Loucy (cell line): ENCODE data around the gene ARF1.

Experiments used
- H2AFZ ChIP-seq: fragments of 200-600 bp; sonication (generic); 2 replicates; pipeline ENCODE4 v1.6.0; 2016; ENCODE audit warnings: antibody characterized with exemption, mild to moderate bottlenecking, low read length, moderate library complexity
- H3F3A ChIP-seq: fragments of 200-600 bp; 2 replicates; pipeline ENCODE4 v1.6.0; 2016; ENCODE audit warnings: antibody characterized with exemption, low read depth, mild to moderate bottlenecking
- H3K27me3 ChIP-seq: fragments of 200-600 bp; sonication (generic); 2 replicates; pipeline ENCODE4 v1.6.1; 2014; ENCODE audit warnings: low read length, mild to moderate bottlenecking; ENCODE audit not compliant: insufficient read depth, poor library complexity, severe bottlenecking
- H3K36me3 ChIP-seq: fragments of 200-600 bp; sonication (generic); 2 replicates; pipeline ENCODE4 v1.6.1; 2016; ENCODE audit warnings: low read length; ENCODE audit not compliant: insufficient read depth
- H3K4me1 ChIP-seq: fragments of 200-600 bp; sonication (generic); 2 replicates; pipeline ENCODE4 v1.5.1; 2014; ENCODE audit warnings: low read length, mild to moderate bottlenecking; ENCODE audit not compliant: insufficient read depth, poor library complexity, severe bottlenecking
- H3K4me2 ChIP-seq: fragments of 200-600 bp; sonication (generic); 2 replicates; pipeline ENCODE4 v1.6.0; 2014; ENCODE audit warnings: antibody characterized with exemption, low read length, low read depth, mild to moderate bottlenecking; ENCODE audit not compliant: poor library complexity, severe bottlenecking
- H3K4me3 ChIP-seq: fragments of 200-600 bp; sonication (generic); 2 replicates; pipeline ENCODE4 v1.5.1; 2014; ENCODE audit warnings: low read length, mild to moderate bottlenecking, mixed read lengths; ENCODE audit not compliant: poor library complexity, severe bottlenecking
- H3K79me2 ChIP-seq: fragments of 200-600 bp; sonication (generic); 2 replicates; pipeline ENCODE4 v1.6.1; 2014; ENCODE audit warnings: low read length; ENCODE audit not compliant: insufficient read depth
- H3K9ac ChIP-seq: fragments of 200-600 bp; sonication (generic); 2 replicates; pipeline ENCODE4 v1.6.0; 2014; ENCODE audit warnings: mild to moderate bottlenecking, low read depth, low read length, moderate library complexity; ENCODE audit not compliant: poor library complexity, severe bottlenecking
- H3K9me2 ChIP-seq: fragments of 200-600 bp; sonication (generic); replicated peaks from 2 replicates; pipeline ENCODE4 v1.6.1; 2016; ENCODE audit warnings: low read depth, low read length, mixed read lengths
- H3K9me3 ChIP-seq: fragments of 200-600 bp; sonication (generic); 2 replicates; pipeline ENCODE4 v1.6.1; 2014; ENCODE audit warnings: mild to moderate bottlenecking, antibody characterized with exemption, low read length, low read depth; ENCODE audit not compliant: insufficient read depth
- H4K20me1 ChIP-seq: fragments of 200-600 bp; sonication (generic); 2 replicates; pipeline ENCODE4 v1.6.0; 2014; ENCODE audit warnings: antibody characterized with exemption, low read length, mild to moderate bottlenecking; ENCODE audit not compliant: insufficient read depth, poor library complexity, severe bottlenecking
- EZH2phosphoT487 ChIP-seq: fragments of 200-600 bp; IDR thresholded peaks from 2 replicates; pipeline ENCODE4 v1.6.1; 2018; ENCODE audit warnings: antibody characterized with exemption, mild to moderate bottlenecking, moderate library complexity, borderline replicate concordance
- TF ChIP-seq, protein P1 (sequence below): fragments of 200-600 bp; sonication (generic); conservative IDR thresholded peaks from 2 replicates; pipeline ENCODE4 v1.5.1; 2014; ENCODE audit warnings: mild to moderate bottlenecking, antibody characterized with exemption, low read length

The ARF1 gene

DNA sequence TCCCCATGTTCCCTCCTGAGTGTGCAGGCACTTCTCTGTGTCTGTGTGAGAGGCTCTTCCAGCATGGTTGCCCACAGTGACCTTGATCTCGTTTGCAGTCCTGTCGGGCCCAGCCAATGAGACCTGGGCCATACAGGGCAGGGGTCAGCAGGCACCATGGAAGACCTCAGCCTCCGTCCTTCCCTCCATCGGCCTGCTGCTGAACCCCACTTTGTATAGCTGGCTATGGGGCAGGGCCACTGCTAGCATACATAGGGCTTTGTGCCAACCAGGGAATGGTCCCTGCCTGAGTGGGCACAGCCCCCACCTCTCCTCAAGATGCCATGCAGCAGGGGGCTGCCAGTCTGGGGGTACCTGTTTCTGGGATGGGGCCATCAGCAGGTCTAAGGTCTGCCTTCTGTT, 16.8 kb downstream of the ARF1 start:
- peaks cover 7% of the 10 kb centered on the region; the same call in 1 of the 2 replicates for H3K9me3 ChIP-seq
- no peaks in the 10 kb centered on the region for H3K9me2 ChIP-seq
- H3K9ac ChIP-seq: no peak overlapping the region
- TF ChIP-seq, protein P1, sequence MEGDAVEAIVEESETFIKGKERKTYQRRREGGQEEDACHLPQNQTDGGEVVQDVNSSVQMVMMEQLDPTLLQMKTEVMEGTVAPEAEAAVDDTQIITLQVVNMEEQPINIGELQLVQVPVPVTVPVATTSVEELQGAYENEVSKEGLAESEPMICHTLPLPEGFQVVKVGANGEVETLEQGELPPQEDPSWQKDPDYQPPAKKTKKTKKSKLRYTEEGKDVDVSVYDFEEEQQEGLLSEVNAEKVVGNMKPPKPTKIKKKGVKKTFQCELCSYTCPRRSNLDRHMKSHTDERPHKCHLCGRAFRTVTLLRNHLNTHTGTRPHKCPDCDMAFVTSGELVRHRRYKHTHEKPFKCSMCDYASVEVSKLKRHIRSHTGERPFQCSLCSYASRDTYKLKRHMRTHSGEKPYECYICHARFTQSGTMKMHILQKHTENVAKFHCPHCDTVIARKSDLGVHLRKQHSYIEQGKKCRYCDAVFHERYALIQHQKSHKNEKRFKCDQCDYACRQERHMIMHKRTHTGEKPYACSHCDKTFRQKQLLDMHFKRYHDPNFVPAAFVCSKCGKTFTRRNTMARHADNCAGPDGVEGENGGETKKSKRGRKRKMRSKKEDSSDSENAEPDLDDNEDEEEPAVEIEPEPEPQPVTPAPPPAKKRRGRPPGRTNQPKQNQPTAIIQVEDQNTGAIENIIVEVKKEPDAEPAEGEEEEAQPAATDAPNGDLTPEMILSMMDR: no peak
- no peak for TF ChIP-seq EZH2phosphoT487
- peaks cover 77% of the 10 kb centered on the region for H4K20me1 ChIP-seq
- no peak overlapping the region for H2AFZ ChIP-seq
- H3K4me3 ChIP-seq: no peak overlapping the region
- H3K27me3 ChIP-seq: no peaks in the 10 kb centered on the region
- H3K4me2 ChIP-seq: no peak overlapping the region
- peaks cover 7% of the 10 kb centered on the region for H3K4me1 ChIP-seq
- peaks cover 49% of the 10 kb centered on the region; the same call in 1 of the 2 replicates for H3K36me3 ChIP-seq
- H3K79me2 ChIP-seq: peaks cover 76% of the 10 kb centered on the region
- no peaks in the 10 kb centered on the region for H3F3A ChIP-seq

DNA sequence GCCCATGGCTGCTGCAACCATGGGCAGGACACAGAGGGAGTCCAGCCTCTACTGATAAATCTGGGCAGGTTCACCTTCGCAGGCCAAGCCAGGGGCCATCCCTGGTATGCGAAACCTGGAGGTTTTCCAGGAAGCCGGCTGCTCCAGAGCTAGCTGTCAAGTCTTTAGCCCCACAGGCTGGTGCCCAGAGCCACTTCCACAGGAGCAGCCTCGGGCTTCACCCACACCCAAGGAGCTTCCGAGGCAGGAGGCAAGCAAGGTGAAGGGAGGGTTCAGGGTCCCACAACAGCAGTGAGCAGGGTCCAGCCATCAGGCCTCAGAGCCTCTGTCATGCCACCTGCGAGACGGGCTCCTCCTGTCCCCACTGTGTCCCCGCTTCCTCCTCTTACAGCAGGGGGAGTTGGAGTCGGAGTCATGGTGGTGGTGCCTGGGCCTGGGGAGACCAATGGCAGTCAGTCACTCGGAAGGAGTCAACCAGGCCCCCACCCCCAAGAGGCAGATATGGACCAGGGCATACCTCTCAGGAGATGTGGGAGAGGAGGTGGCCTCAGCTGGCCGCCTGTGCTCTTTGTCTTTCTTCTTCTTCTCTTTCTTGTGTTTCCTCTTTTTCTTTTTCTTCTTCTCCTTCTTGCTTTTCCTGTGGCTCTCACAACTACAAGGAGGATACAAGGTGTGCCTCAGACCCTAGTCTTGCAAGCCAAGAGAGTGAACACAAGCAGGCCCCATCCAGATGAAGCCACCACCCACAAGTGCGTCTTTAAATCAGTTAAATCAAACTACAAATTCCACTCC, 18.5 kb downstream of the ARF1 start:
- H3K9ac ChIP-seq: no peak overlapping the region

DNA sequence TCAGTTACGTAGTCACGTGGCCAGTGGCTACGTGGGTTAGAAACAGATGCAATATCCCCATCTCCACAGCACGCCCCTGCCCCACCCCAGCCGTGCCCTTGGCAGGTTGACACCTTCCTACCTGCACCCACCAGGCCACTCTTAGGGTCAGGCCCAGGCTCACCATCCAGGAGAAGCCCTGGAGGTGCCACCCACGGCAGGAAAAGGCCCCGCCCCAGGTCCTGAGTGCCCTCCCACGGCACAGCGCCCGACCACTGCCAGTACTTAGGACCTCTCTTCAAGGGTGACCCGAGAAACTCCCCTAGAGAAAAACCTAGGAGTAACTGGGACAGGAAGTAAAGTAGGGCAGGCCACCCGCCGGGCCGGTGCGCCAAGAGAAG, 19.1 kb downstream of the ARF1 start:
- Histone ChIP-seq H3K9me3 (no peaks in the 10 kb centered on the region), H3K36me3 (peaks cover 42% of the 10 kb centered on the region; the same call in 1 of the 2 replicates), H3K4me2 (peak overlapping the region; percentile 65), H3F3A (no peaks in the 10 kb centered on the region), H4K20me1 (peaks cover 54% of the 10 kb centered on the region), H2AFZ (no peak overlapping the region), H3K4me3 (peak overlapping the region; percentile 89), H3K79me2 (peaks cover 62% of the 10 kb centered on the region), H3K9ac (no peak overlapping the region), H3K9me2 (no peaks in the 10 kb centered on the region), H3K4me1 (peaks cover 7% of the 10 kb centered on the region), H3K27me3 (no peaks in the 10 kb centered on the region)
- TF ChIP-seq, protein P1: no peak
- no peak for TF ChIP-seq EZH2phosphoT487

More for the DNA sequence above, 18.5 kb downstream of the ARF1 start:
- H3K4me3 ChIP-seq: no peak overlapping the region
- peaks cover 60% of the 10 kb centered on the region for H4K20me1 ChIP-seq
- peaks cover 45% of the 10 kb centered on the region; the same call in 1 of the 2 replicates for H3K36me3 ChIP-seq
- H3K27me3 ChIP-seq: no peaks in the 10 kb centered on the region
- peaks cover 7% of the 10 kb centered on the region for H3K4me1 ChIP-seq
- TF ChIP-seq EZH2phosphoT487: no peak
- TF ChIP-seq, protein P1: no peak
- H3K4me2 ChIP-seq: no peak overlapping the region
- no peak overlapping the region for H2AFZ ChIP-seq
- no peaks in the 10 kb centered on the region for H3K9me3 ChIP-seq
- no peaks in the 10 kb centered on the region for H3F3A ChIP-seq
- H3K79me2 ChIP-seq: peaks cover 68% of the 10 kb centered on the region
- no peaks in the 10 kb centered on the region for H3K9me2 ChIP-seq
